ENCODE results near the gene PRR9.
A peak's percentile ranks its signal among the peaks of the same experiment; 100 is the strongest.
"Not testable (repeated sequence)": the region's sequence is repeated elsewhere in the genome, so short reads cannot be mapped to it uniquely, and the experiment has no call there.

PRR9 gene

DNA sequence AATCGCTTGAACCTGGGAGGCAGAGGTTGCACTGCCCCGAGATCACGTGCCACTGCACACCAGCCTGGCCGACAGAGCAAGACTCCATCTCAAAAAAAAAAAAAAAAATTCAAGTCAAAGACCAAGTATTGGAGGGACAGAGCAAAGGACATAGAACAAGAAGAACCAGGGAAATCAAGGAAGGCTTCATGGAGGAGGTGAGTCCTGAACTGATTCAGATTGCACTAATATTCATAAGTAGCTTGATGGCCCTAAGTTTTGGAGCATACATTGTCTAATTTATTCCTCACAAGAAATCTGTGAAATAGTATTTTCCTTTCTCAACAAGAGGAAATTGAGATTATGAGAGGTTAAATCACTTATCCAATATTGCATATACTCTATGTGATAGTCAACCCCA, 3.9 kb upstream of the PRR9 start:
- no peak for TF ChIP-seq ZFX (IDR thresholded peaks at IDR 0.05; ENCODE audit: borderline replicate concordance)
- TF ChIP-seq, protein P1, sequence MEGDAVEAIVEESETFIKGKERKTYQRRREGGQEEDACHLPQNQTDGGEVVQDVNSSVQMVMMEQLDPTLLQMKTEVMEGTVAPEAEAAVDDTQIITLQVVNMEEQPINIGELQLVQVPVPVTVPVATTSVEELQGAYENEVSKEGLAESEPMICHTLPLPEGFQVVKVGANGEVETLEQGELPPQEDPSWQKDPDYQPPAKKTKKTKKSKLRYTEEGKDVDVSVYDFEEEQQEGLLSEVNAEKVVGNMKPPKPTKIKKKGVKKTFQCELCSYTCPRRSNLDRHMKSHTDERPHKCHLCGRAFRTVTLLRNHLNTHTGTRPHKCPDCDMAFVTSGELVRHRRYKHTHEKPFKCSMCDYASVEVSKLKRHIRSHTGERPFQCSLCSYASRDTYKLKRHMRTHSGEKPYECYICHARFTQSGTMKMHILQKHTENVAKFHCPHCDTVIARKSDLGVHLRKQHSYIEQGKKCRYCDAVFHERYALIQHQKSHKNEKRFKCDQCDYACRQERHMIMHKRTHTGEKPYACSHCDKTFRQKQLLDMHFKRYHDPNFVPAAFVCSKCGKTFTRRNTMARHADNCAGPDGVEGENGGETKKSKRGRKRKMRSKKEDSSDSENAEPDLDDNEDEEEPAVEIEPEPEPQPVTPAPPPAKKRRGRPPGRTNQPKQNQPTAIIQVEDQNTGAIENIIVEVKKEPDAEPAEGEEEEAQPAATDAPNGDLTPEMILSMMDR (IDR thresholded peaks at IDR 0.05) = no peak
- H3K27ac ChIP-seq = no peak overlapping the region

DNA sequence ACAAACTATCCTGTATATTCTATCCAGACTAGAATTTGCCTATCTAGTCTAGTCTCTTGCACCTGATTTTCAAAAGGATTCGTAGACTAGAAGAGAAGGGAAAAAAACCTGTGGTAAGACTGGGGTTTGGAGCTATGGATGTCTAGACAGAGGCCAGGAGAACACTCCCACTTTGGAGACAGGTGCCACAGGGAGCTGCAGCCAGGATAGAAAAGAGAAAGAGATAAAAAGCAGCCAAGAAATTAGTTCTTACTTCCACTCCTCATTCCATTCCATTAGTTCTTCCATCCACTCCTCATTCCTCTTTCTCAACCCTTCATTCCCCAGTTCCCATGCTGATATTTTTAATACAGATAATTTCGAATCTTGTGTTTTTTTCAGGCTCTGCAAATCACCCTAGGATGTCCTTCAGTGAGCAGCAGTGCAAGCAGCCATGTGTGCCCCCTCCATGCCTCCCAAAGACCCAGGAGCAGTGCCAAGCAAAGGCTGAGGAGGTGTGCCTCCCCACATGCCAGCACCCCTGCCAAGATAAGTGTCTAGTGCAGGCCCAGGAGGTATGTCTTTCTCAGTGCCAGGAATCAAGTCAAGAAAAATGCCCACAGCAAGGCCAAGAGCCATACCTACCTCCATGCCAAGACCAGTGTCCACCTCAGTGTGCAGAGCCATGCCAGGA, 496 bp downstream of the PRR9 start:
- no peak overlapping the region for H3K27ac ChIP-seq
- TF ChIP-seq, protein P1 (IDR thresholded peaks at IDR 0.05) = no peak
- TF ChIP-seq ZFX (IDR thresholded peaks at IDR 0.05; ENCODE audit: borderline replicate concordance) = no peak

DNA sequence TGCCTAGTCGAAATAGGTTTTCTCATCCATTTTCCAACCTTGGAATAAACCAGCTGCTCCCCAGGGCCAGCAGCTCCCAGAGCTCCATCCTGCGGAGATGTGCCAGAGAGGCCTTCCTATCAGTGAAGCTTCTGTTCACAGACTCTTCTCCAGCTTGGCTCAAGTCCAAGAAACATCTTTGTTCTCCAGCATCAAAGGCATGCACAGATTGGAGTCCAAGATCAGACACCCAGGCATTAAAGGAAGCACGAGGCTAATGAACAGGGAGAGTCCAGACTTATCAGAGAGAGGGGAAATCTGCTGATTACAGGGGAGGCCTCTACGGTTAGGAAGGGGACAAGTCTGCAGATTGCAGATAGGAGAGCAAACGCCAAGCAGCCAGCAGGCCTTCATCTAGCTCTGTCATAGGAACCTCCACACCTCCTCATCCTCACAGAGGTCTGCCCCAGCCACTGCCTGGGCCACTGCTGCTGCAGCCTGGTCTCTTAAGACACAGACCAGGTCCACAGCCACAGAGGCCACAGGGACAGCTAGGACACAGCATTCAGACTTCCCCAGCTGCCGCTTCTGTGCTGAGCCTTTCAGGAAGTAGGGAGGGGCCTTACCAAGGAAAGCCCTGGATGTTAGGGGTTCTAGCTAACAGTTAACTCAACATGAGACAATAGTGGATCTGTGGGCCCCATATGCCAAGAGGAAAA, 3.4 kb downstream of the PRR9 start:
- H3K27ac ChIP-seq = no peak overlapping the region
- TF ChIP-seq, protein P1 (IDR thresholded peaks at IDR 0.05) = no peak
- no peak for TF ChIP-seq ZFX (IDR thresholded peaks at IDR 0.05; ENCODE audit: borderline replicate concordance)

DNA sequence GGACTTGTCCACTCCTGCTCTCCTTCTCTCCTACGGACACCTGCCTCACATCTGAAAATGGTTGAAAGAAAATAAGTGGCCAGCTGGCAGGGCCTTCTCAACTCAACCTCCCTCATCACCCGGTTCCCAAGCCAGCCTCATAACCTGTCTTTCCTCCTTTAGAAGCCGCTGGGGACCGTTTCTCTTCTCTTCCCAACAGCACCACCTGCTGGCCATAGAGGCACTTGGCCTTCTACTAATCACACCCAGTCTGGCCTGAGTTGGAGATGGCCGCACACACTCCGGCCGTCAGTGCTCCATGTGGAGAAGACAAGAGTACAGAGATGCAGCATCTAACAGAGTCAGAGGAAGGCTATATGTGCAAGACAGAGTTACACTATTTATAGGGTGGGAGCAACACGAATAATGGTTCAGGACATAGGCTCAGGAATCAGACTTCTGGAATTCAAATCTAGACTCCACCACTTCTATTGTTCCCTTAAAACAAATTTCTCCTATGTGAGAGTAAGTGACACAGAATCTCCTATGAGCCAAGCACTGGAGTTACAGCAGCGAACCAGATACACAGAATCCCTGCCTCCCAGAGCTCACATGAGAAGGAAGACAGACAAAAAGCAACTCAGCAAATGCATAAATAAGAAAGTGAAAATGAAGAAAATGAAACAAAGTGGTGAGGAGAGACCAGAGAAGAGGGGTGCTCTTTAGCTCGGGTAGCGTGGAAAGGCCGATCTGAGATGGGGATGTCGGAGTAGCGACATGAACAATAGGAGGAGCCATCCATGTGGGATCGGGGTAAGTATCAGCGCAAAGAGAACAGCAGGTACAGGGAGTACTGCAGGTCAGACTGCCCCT, 5.9 kb downstream of the PRR9 start:
- TF ChIP-seq, protein P1 (IDR thresholded peaks at IDR 0.05) = peak; percentile 93
- H3K27ac ChIP-seq = not testable (repeated sequence)

DNA sequence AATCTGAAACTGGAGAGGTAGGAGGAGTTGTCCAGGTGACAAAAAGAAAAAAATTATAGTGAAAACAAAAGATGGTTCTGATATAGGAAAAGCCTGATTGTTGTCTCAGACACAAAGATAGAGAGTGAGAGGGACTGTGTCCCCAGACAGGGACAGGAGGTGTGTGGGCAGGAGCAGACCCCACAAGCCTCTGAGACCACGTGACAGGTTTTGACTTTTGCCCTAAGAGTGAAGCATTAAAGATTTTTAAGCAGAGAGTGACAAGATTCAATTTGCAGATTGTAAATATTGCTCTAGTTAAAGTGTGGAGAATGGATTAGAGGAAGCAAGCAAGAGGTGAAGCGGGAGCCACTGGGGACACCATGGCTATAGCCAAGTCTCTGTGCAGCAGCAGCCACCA, 10.4 kb downstream of the PRR9 start:
- no peak overlapping the region for H3K27ac ChIP-seq
- TF ChIP-seq, protein P1 (IDR thresholded peaks at IDR 0.05) = no peak
- no peak for TF ChIP-seq ZFX (IDR thresholded peaks at IDR 0.05; ENCODE audit: borderline replicate concordance)

DNA sequence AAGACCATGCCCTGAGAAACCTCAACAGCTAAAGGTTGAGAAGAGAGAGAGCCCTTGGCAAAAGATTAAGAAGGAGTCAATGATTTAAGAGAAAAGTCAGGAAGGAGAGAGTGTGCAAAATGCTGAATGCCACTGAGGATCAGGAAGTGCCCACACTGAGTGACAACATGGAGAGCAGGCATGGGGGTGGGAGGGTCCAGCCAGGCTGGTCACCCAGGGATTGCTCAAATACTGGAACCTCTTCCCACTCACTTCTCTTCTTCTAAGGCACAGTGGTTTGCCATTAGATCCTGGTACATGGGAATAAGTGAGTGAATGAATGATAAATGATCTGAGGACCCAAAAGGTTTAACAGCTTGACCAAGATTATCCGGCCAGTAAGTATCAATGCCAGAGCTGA, 11.1 kb downstream of the PRR9 start:
- H3K27ac ChIP-seq = no peak overlapping the region
- TF ChIP-seq, protein P1 (IDR thresholded peaks at IDR 0.05) = no peak
- TF ChIP-seq ZFX (IDR thresholded peaks at IDR 0.05; ENCODE audit: borderline replicate concordance) = no peak
